K562 (cell line): ENCODE results near the gene TFAP2A. TPM values are rescaled to one million over a fixed set of nuclear protein-coding genes. Genes with fewer than 3 reads are reported as not detected.

ENCODE experiments used
- ASH1L ChIP-seq: fragments of 450-650 bp; IDR thresholded peaks from 2 replicates; pipeline ENCODE4 v1.6.1; 2018; ENCODE audit warnings: borderline replicate concordance, mild to moderate bottlenecking, low read depth; ENCODE audit not compliant: partially characterized antibody
- BHLHE40 ChIP-seq: IDR thresholded peaks from 2 replicates; pipeline ENCODE4 v1.6.1; 2011; ENCODE audit warnings: low read length, improper control_type of control experiment
- BRF1 ChIP-seq: IDR thresholded peaks from 3 replicates; pipeline ENCODE4 v1.6.1; 2011; ENCODE audit warnings: borderline replicate concordance, mild to moderate bottlenecking; ENCODE audit not compliant: insufficient read length; ENCODE audit errors: extremely low read depth
- COPS2 ChIP-seq: fragments of 450-650 bp; conservative IDR thresholded peaks from 2 replicates; pipeline ENCODE4 v1.6.1; 2016; ENCODE audit warnings: mild to moderate bottlenecking, moderate library complexity
- DLX4 ChIP-seq: fragments of 250-450 bp; sonication (Bioruptor Pico); IDR thresholded peaks from 2 replicates; pipeline ENCODE4 v1.6.1; 2021; ENCODE audit warnings: mild to moderate bottlenecking
- EWSR1 ChIP-seq: fragments of 450-650 bp; IDR thresholded peaks from 2 replicates; pipeline ENCODE4 v1.6.1; 2018; ENCODE audit warnings: borderline replicate concordance, mild to moderate bottlenecking, low read depth, moderate library complexity; ENCODE audit not compliant: partially characterized antibody
- JUN ChIP-seq, 2 experiments: sonication (generic) in 1 of 2; formaldehyde crosslinking in 1 of 2; IDR thresholded peaks; 2 replicates each; pipeline versions ENCODE4 v1.6.1 to v1.8.0; 2012 to 2022; ENCODE audit warnings: borderline replicate concordance in 2 of 2, mild to moderate bottlenecking in 2 of 2, improper control_type of control experiment in 1 of 2, low read depth in 1 of 2, low read length in 1 of 2, missing genetic modification reagents in 1 of 2
- NR4A1 ChIP-seq, 2 experiments: fragments of 250-450 bp in 1 of 2; fragments of 450-650 bp in 1 of 2; sonication (Bioruptor Pico) in 1 of 2; IDR thresholded peaks; 2 replicates each; pipeline versions ENCODE4 v1.4.0 to v1.6.1; 2016 to 2020; ENCODE audit warnings: mild to moderate bottlenecking in 2 of 2, missing compliant biosample characterization in 1 of 2, missing genetic modification characterization in 1 of 2, moderate library complexity in 1 of 2
- PURB ChIP-seq: sonication (generic); formaldehyde crosslinking; IDR thresholded peaks from 2 replicates; pipeline ENCODE4 v1.9.0; 2021; ENCODE audit warnings: low read depth, mild to moderate bottlenecking, missing genetic modification reagents
- RUNX1 ChIP-seq: sonication (generic); IDR thresholded peaks from 2 replicates; pipeline ENCODE4 v1.6.1; 2016; ENCODE audit warnings: antibody characterized with exemption, low read depth
- SNAPC5 ChIP-seq: fragments of 250-450 bp; sonication (Bioruptor Pico); IDR thresholded peaks from 2 replicates; pipeline ENCODE4 v1.8.0; 2021; ENCODE audit warnings: moderate library complexity, mild to moderate bottlenecking, inconsistent platforms
- SRF ChIP-seq, 2 experiments: fragments of 250-450, 450-650 bp in 1 of 2; sonication (Bioruptor Pico) in 1 of 2; sonication (generic) in 1 of 2; formaldehyde crosslinking; IDR thresholded peaks; 2 replicates each; pipeline versions ENCODE4 v1.5.0 to v1.5.1; 2020 to 2022; ENCODE audit warnings: mild to moderate bottlenecking in 1 of 2, missing genetic modification reagents in 1 of 2
- STAT5A ChIP-seq: IDR thresholded peaks from 2 replicates; pipeline ENCODE4 v1.6.1; 2012; ENCODE audit warnings: low read length, inconsistent platforms, borderline replicate concordance
- TAF9B ChIP-seq: fragments of 450-650 bp; IDR thresholded peaks from 2 replicates; pipeline ENCODE4 v1.6.1; 2018; ENCODE audit warnings: mild to moderate bottlenecking; ENCODE audit not compliant: partially characterized antibody
- TBL1XR1 ChIP-seq, 2 experiments: IDR thresholded peaks; 2 replicates each; pipeline ENCODE4 v1.6.1; 2012; ENCODE audit warnings: improper control_type of control experiment in 2 of 2, low read length in 2 of 2, mild to moderate bottlenecking in 1 of 2
- TFAM ChIP-seq: fragments of 250-450 bp; sonication (Bioruptor Pico); conservative IDR thresholded peaks from 2 replicates; pipeline ENCODE4 v1.5.0; 2021; ENCODE audit warnings: mild to moderate bottlenecking, moderate library complexity
- ZNF518B ChIP-seq: fragments of 250-450 bp; sonication (Bioruptor Pico); IDR thresholded peaks from 2 replicates; pipeline ENCODE4 v1.5.0; 2021; ENCODE audit warnings: mild to moderate bottlenecking, moderate library complexity
- polyA plus RNA-seq, 8 experiments: library from polyadenylated mRNA; depleted of rRNA in 4 of 8; stranded (reverse) in 5 of 8; unstranded in 3 of 8; fragments of >200 nt; fragmentation: Nextera tagmentation in 2 of 8; fragmentation: Illumina TruSeq in 1 of 8; extraction: Ambion mirVana in 2 of 8; extraction: Trizol in 1 of 8; gene quantifications; 2 replicates each; pipeline versions ENCODE4 v1.2.1 to v1.2.3, GENCODE V29; 2011 to 2014; ENCODE audit warnings: inconsistent platforms in 1 of 8, missing spikeins in 1 of 8
- total RNA-seq, 7 experiments: library from RNA; depleted of rRNA in 6 of 7; stranded (reverse); fragments of >200 nt in 6 of 7; fragmentation: Illumina TruSeq in 2 of 7; extraction: Trizol in 2 of 7; gene quantifications; 2 replicates each; pipeline versions ENCODE4 v1.2.1 to v1.2.3, GENCODE V29; 2011 to 2021; ENCODE audit warnings: low replicate concordance in 1 of 7
- TF ChIP-seq, protein P1 (sequence below): fragments of 450-650 bp; IDR thresholded peaks from 2 replicates; pipeline ENCODE4 v1.6.1; 2018; ENCODE audit warnings: mild to moderate bottlenecking, low read depth; ENCODE audit not compliant: partially characterized antibody
- TF ChIP-seq, protein P2 (sequence below): fragments of 450-650 bp; formaldehyde crosslinking; IDR thresholded peaks from 2 replicates; pipeline ENCODE4 v1.4.0; 2020; ENCODE audit warnings: mild to moderate bottlenecking, moderate library complexity

Gene TFAP2A
- total and polyA plus RNA-seq, 9 of the 15 experiments (the other 6 are each of a cell fraction or from before 2014, with no cell fraction given), result 0.14 to 0.53 (median 0.19) TPM; not detected in 1

- TF ChIP-seq, protein P1, sequence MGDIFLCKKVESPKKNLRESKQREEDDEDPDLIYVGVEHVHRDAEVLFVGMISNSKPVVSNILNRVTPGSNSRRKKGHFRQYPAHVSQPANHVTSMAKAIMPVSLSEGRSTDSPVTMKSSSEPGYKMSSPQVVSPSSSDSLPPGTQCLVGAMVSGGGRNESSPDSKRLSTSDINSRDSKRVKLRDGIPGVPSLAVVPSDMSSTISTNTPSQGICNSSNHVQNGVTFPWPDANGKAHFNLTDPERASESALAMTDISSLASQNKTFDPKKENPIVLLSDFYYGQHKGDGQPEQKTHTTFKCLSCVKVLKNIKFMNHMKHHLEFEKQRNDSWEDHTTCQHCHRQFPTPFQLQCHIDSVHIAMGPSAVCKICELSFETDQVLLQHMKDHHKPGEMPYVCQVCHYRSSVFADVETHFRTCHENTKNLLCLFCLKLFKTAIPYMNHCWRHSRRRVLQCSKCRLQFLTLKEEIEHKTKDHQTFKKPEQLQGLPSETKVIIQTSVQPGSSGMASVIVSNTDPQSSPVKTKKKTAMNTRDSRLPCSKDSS, result no peak
- TF ChIP-seq STAT5A, result no peak
- TF ChIP-seq TBL1XR1 (IDR thresholded peaks at IDR 0.05; ENCODE audit: low read length in 2 of 2), result peak; percentile 12 to 45; a peak in 1 of 4 replicates
- TF ChIP-seq PURB (CRISPR knock-in tag), result no peak
- TF ChIP-seq, protein P2, sequence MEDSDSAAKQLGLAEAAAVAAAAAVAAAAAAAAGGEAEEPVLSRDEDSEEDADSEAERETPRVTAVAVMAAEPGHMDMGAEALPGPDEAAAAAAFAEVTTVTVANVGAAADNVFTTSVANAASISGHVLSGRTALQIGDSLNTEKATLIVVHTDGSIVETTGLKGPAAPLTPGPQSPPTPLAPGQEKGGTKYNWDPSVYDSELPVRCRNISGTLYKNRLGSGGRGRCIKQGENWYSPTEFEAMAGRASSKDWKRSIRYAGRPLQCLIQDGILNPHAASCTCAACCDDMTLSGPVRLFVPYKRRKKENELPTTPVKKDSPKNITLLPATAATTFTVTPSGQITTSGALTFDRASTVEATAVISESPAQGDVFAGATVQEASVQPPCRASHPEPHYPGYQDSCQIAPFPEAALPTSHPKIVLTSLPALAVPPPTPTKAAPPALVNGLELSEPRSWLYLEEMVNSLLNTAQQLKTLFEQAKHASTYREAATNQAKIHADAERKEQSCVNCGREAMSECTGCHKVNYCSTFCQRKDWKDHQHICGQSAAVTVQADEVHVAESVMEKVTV (CRISPR knock-in tag), result peak; percentile 82
- no peak for TF ChIP-seq ZNF518B (CRISPR knock-in tag)
- no peak for TF ChIP-seq ASH1L
- TF ChIP-seq NR4A1 (CRISPR knock-in tag; IDR thresholded peaks at IDR 0.05), result peak; percentile 96
- TF ChIP-seq NR4A1 (tag; IDR thresholded peaks at IDR 0.05), result peak; percentile 94
- no peak for TF ChIP-seq TFAM (CRISPR knock-in tag)
- TF ChIP-seq JUN (IDR thresholded peaks at IDR 0.05; ENCODE audit: borderline replicate concordance, low read depth, low read length), result no peak; the same call in 1 of the 2 replicates
- TF ChIP-seq JUN (CRISPR knock-in tag; IDR thresholded peaks at IDR 0.05; ENCODE audit: borderline replicate concordance), result no peak
- peak; percentile 88 for TF ChIP-seq TAF9B
- no peak for TF ChIP-seq EWSR1
- 0 out of 2 replicates have a peak, but pooled peaks have one; percentile 51 for TF ChIP-seq RUNX1
- no peak for TF ChIP-seq BRF1
- no peak for TF ChIP-seq SNAPC5 (CRISPR knock-in tag)
- no peak for TF ChIP-seq COPS2
- TF ChIP-seq SRF (CRISPR knock-in tag; IDR thresholded peaks at IDR 0.05), result peak in 1 of 2 experiments; percentile 30; a peak in 1 of 4 replicates
- TF ChIP-seq BHLHE40, result peak; percentile 2; the same call in 1 of the 2 replicates
- TF ChIP-seq DLX4 (CRISPR knock-in tag), result no peak
Observed at GRCh38 chr6:10404107-10404798, 10.6 kb downstream of the TFAP2A start (continued).
